Karpas-422 (cell line): Measurements from ENCODE around the gene VASN. TPM values are rescaled to one million over a fixed set of nuclear protein-coding genes. Genes with fewer than 3 reads are reported as not detected.

Experiments used
- DNase-seq: peaks from one replicate; pipeline ENCODE4 v3.0.0-alpha.2; 2015
- H2AFZ ChIP-seq: fragments of 200-600 bp; sonication (generic); 2 replicates; pipeline ENCODE4 v1.6.1; 2014; ENCODE audit warnings: antibody characterized with exemption, low read length, mixed read lengths
- H3K27ac ChIP-seq: fragments of 200-600 bp; sonication (generic); 2 replicates; pipeline ENCODE4 v1.5.1; 2014; ENCODE audit warnings: mild to moderate bottlenecking, low read length, moderate library complexity
- H3K27me3 ChIP-seq: fragments of 200-600 bp; sonication (generic); 2 replicates; pipeline ENCODE4 v1.6.1; 2014; ENCODE audit warnings: low read length, mixed read lengths
- H3K36me3 ChIP-seq: fragments of 200-600 bp; sonication (generic); 2 replicates; pipeline ENCODE4 v1.6.1; 2014; ENCODE audit warnings: low read length, mixed read lengths; ENCODE audit not compliant: insufficient read depth
- H3K4me1 ChIP-seq: fragments of 200-600 bp; sonication (generic); 2 replicates; pipeline ENCODE4 v1.6.1; 2014; ENCODE audit warnings: mild to moderate bottlenecking, low read length, mixed read lengths
- H3K4me2 ChIP-seq: fragments of 200-600 bp; sonication (generic); 2 replicates; pipeline ENCODE4 v1.6.1; 2014; ENCODE audit warnings: low read length, low read depth, mild to moderate bottlenecking; ENCODE audit not compliant: poor library complexity, severe bottlenecking
- H3K4me3 ChIP-seq: fragments of 200-600 bp; sonication (generic); 2 replicates; pipeline ENCODE4 v1.5.1; 2014; ENCODE audit warnings: mild to moderate bottlenecking, antibody characterized with exemption, low read length, mixed read lengths
- H3K79me2 ChIP-seq: fragments of 200-600 bp; sonication (generic); 2 replicates; pipeline ENCODE4 v1.6.1; 2014; ENCODE audit warnings: mild to moderate bottlenecking, low read length, mixed read lengths
- H3K9ac ChIP-seq: fragments of 200-600 bp; sonication (generic); 2 replicates; pipeline ENCODE4 v1.6.0; 2014; ENCODE audit warnings: low read length
- H3K9me2 ChIP-seq: fragments of 200-600 bp; sonication (generic), shearing (Covaris generic); replicated peaks from 2 replicates; pipeline ENCODE4 v1.6.0; 2014; ENCODE audit warnings: mild to moderate bottlenecking, low read length, moderate library complexity; ENCODE audit not compliant: insufficient read depth
- H3K9me3 ChIP-seq: fragments of 300-700, 200-600 bp; sonication (generic); 2 replicates; pipeline ENCODE4 v1.6.1; 2014; ENCODE audit warnings: low read length, mixed read lengths
- H4K20me1 ChIP-seq: fragments of 200-600 bp; sonication (generic); 2 replicates; pipeline ENCODE4 v1.6.1; 2014; ENCODE audit warnings: mild to moderate bottlenecking, antibody characterized with exemption, low read length, low read depth; ENCODE audit not compliant: insufficient read depth
- total RNA-seq: library from RNA; depleted of rRNA; stranded (reverse); fragments of >200 nt; shearing (Covaris generic); gene quantifications from 2 replicates; pipeline ENCODE4 v1.2.3, GENCODE V29; 2014; ENCODE audit warnings: low replicate concordance

VASN gene
- total RNA-seq, 1 experiment from 2014 or later: 4.1 TPM

GRCh38 chr16:4409081-4409932 is 37.7 kb downstream of the VASN start:
- no peaks in the 10 kb centered on the region for H3K9me2 ChIP-seq
- peaks cover 23% of the 10 kb centered on the region for H3K79me2 ChIP-seq
- no peak overlapping the region for H2AFZ ChIP-seq
- no peaks in the 10 kb centered on the region for H3K9me3 ChIP-seq
- H3K9ac ChIP-seq: no peak overlapping the region
- H3K27ac ChIP-seq: no peak overlapping the region
- H3K4me2 ChIP-seq: no peak overlapping the region
- peaks cover 8% of the 10 kb centered on the region for H3K4me1 ChIP-seq
- H3K27me3 ChIP-seq: no peaks in the 10 kb centered on the region
- H3K4me3 ChIP-seq: no peak overlapping the region
- H4K20me1 ChIP-seq: peaks cover 6% of the 10 kb centered on the region; the same call in 1 of the 2 replicates
- H3K36me3 ChIP-seq: peaks cover 6% of the 10 kb centered on the region
- DNase-seq: peak; percentile 58

GRCh38 chr16:4410335-4411075 is 38.9 kb downstream of the VASN start:
- Histone ChIP-seq H3K4me1 (peaks cover 18% of the 10 kb centered on the region), H3K9me3 (no peaks in the 10 kb centered on the region), H2AFZ (no peak overlapping the region), H3K27me3 (no peaks in the 10 kb centered on the region), H4K20me1 (peaks cover 12% of the 10 kb centered on the region; the same call in 1 of the 2 replicates), H3K79me2 (peaks cover 35% of the 10 kb centered on the region), H3K36me3 (peaks cover 6% of the 10 kb centered on the region), H3K27ac (no peak overlapping the region), H3K4me2 (no peak overlapping the region), H3K9ac (no peak overlapping the region), H3K9me2 (no peaks in the 10 kb centered on the region), H3K4me3 (no peak overlapping the region)
- DNase-seq: no peak

GRCh38 chr16:4411684-4412083 is 40.0 kb downstream of the VASN start:
- Histone ChIP-seq H3K9ac (no peak overlapping the region), H3K4me1 (peaks cover 20% of the 10 kb centered on the region), H3K27ac (no peak overlapping the region), H3K9me3 (no peaks in the 10 kb centered on the region), H2AFZ (no peak overlapping the region), H4K20me1 (peaks cover 12% of the 10 kb centered on the region; the same call in 1 of the 2 replicates), H3K79me2 (peaks cover 43% of the 10 kb centered on the region), H3K27me3 (no peaks in the 10 kb centered on the region), H3K36me3 (peaks cover 6% of the 10 kb centered on the region), H3K9me2 (no peaks in the 10 kb centered on the region), H3K4me2 (no peak overlapping the region), H3K4me3 (no peak overlapping the region)
- DNase-seq: no peak

- peaks cover 43% of the 10 kb centered on the region for H3K79me2 ChIP-seq
- no peak overlapping the region for H3K4me3 ChIP-seq
- DNase-seq: no peak
- no peak overlapping the region for H3K9ac ChIP-seq
- H4K20me1 ChIP-seq: peaks cover 12% of the 10 kb centered on the region; the same call in 1 of the 2 replicates
- no peak overlapping the region for H2AFZ ChIP-seq
- H3K9me3 ChIP-seq: no peaks in the 10 kb centered on the region
- no peak overlapping the region for H3K4me2 ChIP-seq
- peaks cover 6% of the 10 kb centered on the region for H3K36me3 ChIP-seq
- no peak overlapping the region for H3K27ac ChIP-seq
- H3K27me3 ChIP-seq: no peaks in the 10 kb centered on the region
- no peaks in the 10 kb centered on the region for H3K9me2 ChIP-seq
- peaks cover 24% of the 10 kb centered on the region for H3K4me1 ChIP-seq
These were observed 40.5 kb downstream of the VASN start for GRCh38 chr16:4412159-4412558.

- Histone ChIP-seq H3K27me3 (no peaks in the 10 kb centered on the region), H3K27ac (no peak overlapping the region), H3K9ac (no peak overlapping the region), H3K79me2 (peaks cover 43% of the 10 kb centered on the region), H3K36me3 (peaks cover 6% of the 10 kb centered on the region), H4K20me1 (peaks cover 12% of the 10 kb centered on the region; the same call in 1 of the 2 replicates), H3K4me3 (no peak overlapping the region), H2AFZ (no peak overlapping the region), H3K9me3 (no peaks in the 10 kb centered on the region), H3K4me2 (no peak overlapping the region), H3K9me2 (no peaks in the 10 kb centered on the region), H3K4me1 (peaks cover 24% of the 10 kb centered on the region)
- DNase-seq: no peak
These were observed 41.2 kb downstream of the VASN start for GRCh38 chr16:4412854-4413253.

GRCh38 chr16:4414187-4414917 is 42.7 kb downstream of the VASN start:
- Histone ChIP-seq H3K9me2 (no peaks in the 10 kb centered on the region), H3K4me3 (peak overlapping the region; percentile 78), H3K9ac (peak overlapping the region; percentile 96), H3K27me3 (no peaks in the 10 kb centered on the region), H3K9me3 (no peaks in the 10 kb centered on the region), H3K4me1 (peaks cover 24% of the 10 kb centered on the region), H3K4me2 (peak overlapping the region; percentile 98), H3K79me2 (peaks cover 43% of the 10 kb centered on the region), H3K36me3 (peaks cover 6% of the 10 kb centered on the region), H2AFZ (no peak overlapping the region), H3K27ac (peak overlapping the region; percentile 62), H4K20me1 (peaks cover 12% of the 10 kb centered on the region; the same call in 1 of the 2 replicates)
- peak; percentile 65 for DNase-seq

GRCh38 chr16:4415538-4416199 is 44.0 kb downstream of the VASN start:
- H3K9me3 ChIP-seq: no peaks in the 10 kb centered on the region
- H3K27ac ChIP-seq: peak overlapping the region; percentile 62
- H2AFZ ChIP-seq: 0 out of 2 replicates have a peak overlapping the region, but pooled peaks have one; percentile 46
- peaks cover 24% of the 10 kb centered on the region for H3K4me1 ChIP-seq
- DNase-seq: peak; percentile 76
- no peaks in the 10 kb centered on the region for H3K9me2 ChIP-seq
- H3K27me3 ChIP-seq: no peaks in the 10 kb centered on the region
- peak overlapping the region; percentile 98 for H3K4me2 ChIP-seq
- H3K79me2 ChIP-seq: peaks cover 41% of the 10 kb centered on the region
- peak overlapping the region; percentile 96 for H3K9ac ChIP-seq
- H3K36me3 ChIP-seq: peaks cover 6% of the 10 kb centered on the region
- peaks cover 12% of the 10 kb centered on the region; the same call in 1 of the 2 replicates for H4K20me1 ChIP-seq
- peak overlapping the region; percentile 78 for H3K4me3 ChIP-seq
